HEK293 (cell line): ENCODE measurements around the gene CCDC85C.

Experiments used
- CTCF ChIA-PET: fragments of 350-600 bp; formaldehyde crosslinking; extraction: SDS; loops from one replicate; lab custom pipeline; 2021; ENCODE audit warnings: antibody characterized with exemption; lab: Yijun Ruan, JAX
- POLR2A ChIA-PET: fragments of 300-600 bp; formaldehyde crosslinking; extraction: SDS; loops from one replicate; lab custom pipeline; 2020; ENCODE audit warnings: antibody characterized with exemption, inconsistent platforms; lab: Yijun Ruan, JAX
- H3K27ac ChIP-seq: fragments of 200-500 bp; sonication (Bioruptor generic); 2 replicates; pipeline ENCODE4 v1.5.1; 2014; ENCODE audit warnings: low read depth, low read length, control low read depth, inconsistent platforms; ENCODE audit errors: extremely low read depth
- H3K36me3 ChIP-seq, 2 experiments: fragments of 200-500 bp in 1 of 2; sonication (Bioruptor generic) in 1 of 2; 1 replicate in 1 of 2; 2 replicates in 1 of 2; pipeline ENCODE4 v1.5.1; 2014 to 2017; ENCODE audit warnings: inconsistent platforms in 2 of 2, low read length in 2 of 2; ENCODE audit not compliant: control insufficient read depth in 2 of 2, insufficient read depth in 1 of 2
- H3K4me1 ChIP-seq: fragments of 200-500 bp; sonication (Bioruptor generic); 2 replicates; pipeline ENCODE4 v1.5.1; 2014; ENCODE audit warnings: mild to moderate bottlenecking, low read length, inconsistent platforms; ENCODE audit not compliant: control insufficient read depth, insufficient read depth
- H3K4me3 ChIP-seq: 2 replicates; pipeline ENCODE4 v1.5.1; 2011; ENCODE audit warnings: low read depth, mild to moderate bottlenecking, control low read depth, low read length, moderate library complexity
- H3K9me3 ChIP-seq: fragments of 200-500 bp; sonication (Bioruptor generic); 2 replicates; pipeline ENCODE4 v1.5.1; 2014; ENCODE audit warnings: low read depth, low read length, inconsistent platforms; ENCODE audit not compliant: control insufficient read depth, insufficient read depth
- GLIS2 ChIP-seq: fragments of 450-650 bp; formaldehyde crosslinking; IDR thresholded peaks from 2 replicates; pipeline ENCODE4 v1.5.1; 2016; ENCODE audit warnings: missing biosample characterization, missing genetic modification characterization
- IKZF3 ChIP-seq: fragments of 450-650 bp; IDR thresholded peaks from 2 replicates; pipeline ENCODE4 v1.5.0; 2018; ENCODE audit warnings: missing biosample characterization, mild to moderate bottlenecking, missing genetic modification characterization, moderate library complexity
- KLF1 ChIP-seq: fragments of 450-650 bp; formaldehyde crosslinking; IDR thresholded peaks from 2 replicates; pipeline ENCODE4 v1.5.1; 2016; ENCODE audit warnings: missing biosample characterization, missing genetic modification characterization
- PRDM10 ChIP-seq: fragments of 450-650 bp; formaldehyde crosslinking; IDR thresholded peaks from 2 replicates; pipeline ENCODE4 v1.5.1; 2016; ENCODE audit warnings: missing biosample characterization, missing genetic modification characterization
- PRDM4 ChIP-seq: fragments of 450-650 bp; formaldehyde crosslinking; IDR thresholded peaks from 2 replicates; pipeline ENCODE4 v1.5.1; 2017; ENCODE audit warnings: missing biosample characterization, missing genetic modification characterization
- TCF7L2 ChIP-seq: IDR thresholded peaks from 2 replicates; pipeline ENCODE4 v1.6.1; 2011; ENCODE audit warnings: low read depth, mild to moderate bottlenecking, inconsistent platforms, low read length, moderate library complexity, borderline replicate concordance
- TRIM28 ChIP-seq: IDR thresholded peaks from 2 replicates; pipeline ENCODE4 v1.6.1; 2011; ENCODE audit warnings: low read length, control low read depth, borderline replicate concordance
- ZBTB10 ChIP-seq: fragments of 450-650 bp; formaldehyde crosslinking; IDR thresholded peaks from 2 replicates; pipeline ENCODE4 v1.5.1; 2016; ENCODE audit warnings: missing biosample characterization, missing genetic modification characterization
- ZBTB49 ChIP-seq: fragments of 450-650 bp; formaldehyde crosslinking; IDR thresholded peaks from 2 replicates; pipeline ENCODE4 v1.5.1; 2016; ENCODE audit warnings: missing biosample characterization, missing genetic modification characterization, low read depth
- ZNF112 ChIP-seq: fragments of 450-650 bp; formaldehyde crosslinking; IDR thresholded peaks from 2 replicates; pipeline ENCODE4 v1.5.0; 2017; ENCODE audit warnings: missing biosample characterization, missing genetic modification characterization
- ZNF214 ChIP-seq: fragments of 450-650 bp; formaldehyde crosslinking; IDR thresholded peaks from 2 replicates; pipeline ENCODE4 v1.5.1; 2017; ENCODE audit warnings: missing biosample characterization, mild to moderate bottlenecking, missing genetic modification characterization, borderline replicate concordance
- ZNF366 ChIP-seq: fragments of 450-650 bp; formaldehyde crosslinking; conservative IDR thresholded peaks from 2 replicates; pipeline ENCODE4 v1.5.1; 2016; ENCODE audit warnings: missing biosample characterization, missing genetic modification characterization
- ZNF394 ChIP-seq: fragments of 450-650 bp; formaldehyde crosslinking; IDR thresholded peaks from 2 replicates; pipeline ENCODE4 v1.5.1; 2016; ENCODE audit warnings: missing biosample characterization, missing genetic modification characterization, mild to moderate bottlenecking, moderate library complexity, borderline replicate concordance
- ZNF423 ChIP-seq: fragments of 450-650 bp; formaldehyde crosslinking; IDR thresholded peaks from 2 replicates; pipeline ENCODE4 v1.5.1; 2016; ENCODE audit warnings: missing biosample characterization, missing genetic modification characterization
- ZNF549 ChIP-seq: fragments of 450-650 bp; IDR thresholded peaks from 2 replicates; pipeline ENCODE4 v1.5.1; 2018; ENCODE audit warnings: missing biosample characterization, missing genetic modification characterization, mild to moderate bottlenecking, inconsistent platforms, moderate library complexity
- ZNF560 ChIP-seq: fragments of 450-650 bp; formaldehyde crosslinking; IDR thresholded peaks from 2 replicates; pipeline ENCODE4 v1.5.1; 2017; ENCODE audit warnings: missing biosample characterization, missing genetic modification characterization, borderline replicate concordance
- ZNF571 ChIP-seq: fragments of 450-650 bp; formaldehyde crosslinking; IDR thresholded peaks from 2 replicates; pipeline ENCODE4 v1.5.0; 2017; ENCODE audit warnings: missing biosample characterization, missing genetic modification characterization
- ZNF585B ChIP-seq: fragments of 450-650 bp; formaldehyde crosslinking; IDR thresholded peaks from 2 replicates; pipeline ENCODE4 v1.5.1; 2016; ENCODE audit warnings: missing biosample characterization, missing genetic modification characterization
- ZNF610 ChIP-seq: fragments of 450-650 bp; formaldehyde crosslinking; IDR thresholded peaks from 2 replicates; pipeline ENCODE4 v1.5.1; 2016; ENCODE audit warnings: missing biosample characterization, missing genetic modification characterization, borderline replicate concordance
- ZNF704 ChIP-seq: fragments of 450-650 bp; formaldehyde crosslinking; IDR thresholded peaks from 2 replicates; pipeline ENCODE4 v1.5.1; 2016; ENCODE audit warnings: missing biosample characterization, missing genetic modification characterization
- ZSCAN16 ChIP-seq: fragments of 450-650 bp; formaldehyde crosslinking; IDR thresholded peaks from 2 replicates; pipeline ENCODE4 v1.5.1; 2016; ENCODE audit warnings: missing biosample characterization, missing genetic modification characterization

The CCDC85C gene

GRCh38 chr14:99542566-99542965, 61.4 kb downstream of the CCDC85C start (continued):
- TF ChIP-seq PRDM10 (tag by site-specific recombination) (no peak), ZNF423 (tag by site-specific recombination) (no peak), ZSCAN16 (tag by site-specific recombination) (no peak)
- TF ChIP-seq, all 188 proteins: peak for 0

- Histone ChIP-seq H3K4me3 (no peak overlapping the region), H3K27ac (no peak overlapping the region), H3K4me1 (peaks cover 15% of the 10 kb centered on the region), H3K36me3 (no peaks in the 10 kb centered on the region), H3K9me3 (no peaks in the 10 kb centered on the region)
- CTCF ChIA-PET: interaction anchor here (0.6 to 0.7 kb wide), 3 partner anchors 17 to 33 kb away, joined by 3 read pairs; no protein-coding TSS in a partner anchor
- POLR2A ChIA-PET: interaction anchor here (0.6 kb wide), 1 partner anchor 80 kb away, joined by 4 read pairs; no protein-coding TSS in a partner anchor
- TF ChIP-seq ZNF366 (tag by site-specific recombination): no peak
- no peak for TF ChIP-seq ZNF585B (tag by site-specific recombination)
- no peak for TF ChIP-seq ZNF571 (tag by site-specific recombination)
- no peak for TF ChIP-seq ZNF214 (tag by site-specific recombination)
- TF ChIP-seq ZNF560 (tag by site-specific recombination): no peak
- no peak for TF ChIP-seq ZNF549 (tag by site-specific recombination)
- TF ChIP-seq ZBTB49: peak; percentile 94
- TF ChIP-seq TCF7L2: no peak
- TF ChIP-seq PRDM4 (tag by site-specific recombination): no peak
- TF ChIP-seq IKZF3 (tag by site-specific recombination): no peak
- TF ChIP-seq GLIS2 (tag by site-specific recombination): 0 out of 2 replicates have a peak, but pooled peaks have one; percentile 26
- TF ChIP-seq ZNF610 (tag by site-specific recombination): no peak
- TF ChIP-seq ZNF394 (tag by site-specific recombination): no peak
- TF ChIP-seq TRIM28: peak; percentile 61; the same call in 1 of the 2 replicates
- no peak for TF ChIP-seq ZBTB10 (tag by site-specific recombination)
- TF ChIP-seq ZNF704: no peak
- no peak for TF ChIP-seq ZNF112 (tag by site-specific recombination)
- TF ChIP-seq KLF1 (tag by site-specific recombination): no peak
These were observed 62.1 kb downstream of the CCDC85C start for GRCh38 chr14:99541677-99542470.
